Measurements from ENCODE around the gene LORICRIN. TPM values are rescaled to one million over a fixed set of nuclear protein-coding genes. Genes with fewer than 3 reads are reported as not detected.

The LORICRIN gene
- total and polyA plus RNA-seq, 9 of the 15 experiments (the other 6 are each of a cell fraction or from before 2014, with no cell fraction given): not detected

- Histone ChIP-seq H3K27ac (ENCODE audit: extremely low read depth, low read depth, low read length) (no peak overlapping the region), H3K9ac (ENCODE audit: insufficient read depth in 1 of 2, low read depth in 2 of 2, low read length in 2 of 2) (no peak overlapping the region), H3K36me3 (ENCODE audit: control insufficient read depth, insufficient read depth, low read length) (no peaks in the 10 kb centered on the region), H3K4me3 (no peak overlapping the region), H3K9me1 (ENCODE audit: control insufficient read depth, insufficient read depth, low read length) (no peaks in the 10 kb centered on the region), H3K4me1 (replicated peaks in 1 of 2; ENCODE audit: control insufficient read depth in 2 of 2, insufficient read depth in 2 of 2, low read length in 2 of 2) (peaks cover 0 to 7% of the 10 kb centered on the region in 2 experiments; a peak in 2 of 5 replicates), H3K27me3 (ENCODE audit: control insufficient read depth in 2 of 2, insufficient read depth in 2 of 2, low read length in 2 of 2) (peaks cover 6 to 51% of the 10 kb centered on the region in 2 experiments; a peak in 4 of 5 replicates), H3K79me2 (ENCODE audit: control insufficient read depth, insufficient read depth, low read length) (no peaks in the 10 kb centered on the region), H3K9me3 (replicated peaks; ENCODE audit: control insufficient read depth, insufficient read depth, low read depth, low read length) (no peaks in the 10 kb centered on the region), H3K4me2 (ENCODE audit: insufficient read depth, low read length) (no peak overlapping the region), H4K20me1 (replicated peaks; ENCODE audit: control insufficient read depth, insufficient read depth, low read length) (no peaks in the 10 kb centered on the region), H2AFZ (ENCODE audit: low read depth, low read length) (no peak overlapping the region)
- in situ Hi-C loops (cut with MboI): no loop called here
- no peak for DNase-seq (ENCODE audit: extremely low read depth in 1 of 4, low spot score in 3 of 4)
- POLR2A ChIA-PET: interaction anchor here (0.6 to 1.2 kb wide), 3 partner anchors 9 to 150 kb away, joined by 3 to 4 read pairs (median 4); no protein-coding TSS in a partner anchor
- intact Hi-C loops (cut with micrococcal nuclease): no loop called here
- no peak for ATAC-seq
- BruUV-seq (replicated peaks): no TSS peak
- 8% methylated on average over 9 of the region's 9 CpGs for WGBS (ENCODE audit: insufficient coverage, low coverage, missing lambda C conversion rate)
- CTCF ChIA-PET (ENCODE audit: low intra/inter-chr PET ratio): no interaction called here
- no peak for FAIRE-seq
- TF ChIP-seq GABPA (tag; conservative IDR thresholded peaks at IDR 0.05; ENCODE audit: low read depth) (no peak), SMARCA5 (IDR thresholded peaks at IDR 0.05) (no peak), CBX8 (IDR thresholded peaks at IDR 0.05; ENCODE audit: borderline replicate concordance, extremely low read depth, low read depth, low read length, poor library complexity, severe bottlenecking) (no peak), ZBTB11 (CRISPR knock-in tag; IDR thresholded peaks at IDR 0.05) (no peak), STAT6 (CRISPR knock-in tag; IDR thresholded peaks at IDR 0.05) (no peak), GTF3C2 (IDR thresholded peaks at IDR 0.05; ENCODE audit: borderline replicate concordance, extremely low read depth, insufficient read length) (no peak), TSC22D4 (tag; IDR thresholded peaks at IDR 0.05) (no peak), STAG1 (CRISPR knock-in tag; IDR thresholded peaks at IDR 0.05; ENCODE audit: borderline replicate concordance) (no peak), HLTF (IDR thresholded peaks at IDR 0.05) (no peak), TCF15 (CRISPR knock-in tag; IDR thresholded peaks at IDR 0.05) (no peak), C11orf30 (IDR thresholded peaks at IDR 0.05; ENCODE audit: low read depth) (no peak)
Measured at GRCh38 chr1:153293851-153294250, 34.4 kb downstream of the LORICRIN start.
